Measurements from ENCODE around the gene CSTPP1.
"Not testable (repeated sequence)": the region's sequence is repeated elsewhere in the genome, so short reads cannot be mapped to it uniquely, and the experiment has no call there.

Gene CSTPP1

DNA sequence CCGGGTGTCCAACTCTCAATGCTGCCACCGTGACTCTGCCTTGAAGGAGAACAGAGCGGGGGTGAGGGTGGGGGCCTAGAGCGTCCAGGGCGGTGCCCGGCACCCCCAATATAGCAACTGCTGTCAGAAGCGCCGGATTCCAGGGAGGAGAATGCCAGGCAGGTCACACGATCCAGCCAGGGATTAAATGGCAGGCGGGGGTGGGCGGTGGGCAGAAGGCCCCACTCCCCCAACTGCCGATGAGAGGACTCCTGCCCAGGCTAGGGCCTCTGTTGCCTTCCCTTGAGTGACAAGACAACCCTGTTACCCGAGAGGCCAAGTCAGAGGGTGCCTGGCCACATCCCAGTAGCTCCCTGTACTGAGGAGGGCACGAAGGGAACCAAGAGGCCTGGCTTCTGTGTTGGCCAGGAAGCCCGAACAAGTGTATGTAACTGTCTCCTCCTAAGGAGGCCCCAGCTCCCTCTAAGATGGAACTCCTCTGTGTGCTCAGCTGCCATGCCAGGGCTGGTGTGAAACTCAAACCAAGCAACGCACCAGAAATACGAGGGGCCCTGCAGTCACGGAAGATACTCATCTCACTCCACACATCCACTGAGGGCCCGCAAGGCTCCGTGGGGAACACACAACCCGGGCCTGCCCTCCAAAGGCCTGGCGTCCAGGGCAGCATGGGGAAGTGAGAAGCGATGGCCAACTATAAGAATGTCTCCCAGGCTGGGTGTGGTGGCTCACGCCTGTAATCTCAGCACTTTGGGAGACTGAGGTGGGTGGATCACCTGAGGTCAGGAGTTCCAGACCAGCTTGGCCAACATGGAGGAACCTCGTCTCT is 246.7 kb downstream of the CSTPP1 start:
- DNase-seq (ENCODE audit: low read depth) = no peak

DNA sequence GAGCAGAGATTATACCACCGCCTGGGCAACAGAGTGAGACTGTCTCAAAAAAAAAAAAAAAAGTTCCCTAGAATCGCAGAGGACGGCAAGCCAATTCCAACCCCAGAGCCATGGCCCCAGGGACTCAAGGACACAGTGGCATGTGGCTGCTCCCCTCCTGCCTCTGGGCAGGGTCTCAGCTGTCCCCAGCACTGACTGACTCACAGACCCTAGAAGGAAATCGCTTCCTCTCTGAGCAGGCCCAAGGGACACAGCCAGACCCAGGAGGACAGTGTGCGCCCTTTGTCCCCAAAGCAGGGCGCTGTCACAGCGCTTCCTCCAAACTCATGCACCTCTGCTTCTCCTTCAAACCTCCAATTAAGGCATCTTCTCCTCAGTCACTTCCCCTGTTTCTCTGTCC is 247.4 kb downstream of the CSTPP1 start:
- no peak for DNase-seq (ENCODE audit: low read depth)

DNA sequence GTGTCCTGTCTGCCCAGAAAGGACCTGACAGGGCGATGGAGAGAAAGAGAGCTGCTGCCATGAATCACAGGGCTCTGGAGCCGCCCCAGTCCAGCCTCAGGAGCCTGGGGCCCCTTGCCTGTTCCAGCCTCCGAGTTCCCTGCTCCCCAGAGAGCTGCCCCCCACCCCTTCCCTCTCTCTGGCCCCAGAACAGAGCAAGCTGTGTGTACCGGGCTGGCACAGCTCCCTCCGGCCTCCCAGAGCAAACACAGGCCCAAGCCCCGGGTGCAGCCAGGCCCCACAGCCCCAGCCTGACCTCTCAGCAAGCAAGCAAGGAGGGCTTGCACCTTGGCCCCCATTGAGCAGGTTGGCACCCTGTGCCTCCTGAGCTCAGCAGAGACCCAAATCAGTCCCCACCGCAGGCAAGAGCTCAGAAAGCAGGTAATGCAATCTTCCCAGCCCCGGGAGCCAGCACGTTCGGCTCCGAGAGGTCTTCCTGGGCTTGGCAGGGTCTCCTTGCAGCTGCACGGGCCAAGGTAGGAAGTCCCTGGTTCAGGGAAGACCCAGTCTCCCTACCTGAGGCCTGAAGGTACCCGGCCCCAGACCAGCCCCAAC is 248.2 kb downstream of the CSTPP1 start:
- DNase-seq (ENCODE audit: low read depth) = no peak

DNA sequence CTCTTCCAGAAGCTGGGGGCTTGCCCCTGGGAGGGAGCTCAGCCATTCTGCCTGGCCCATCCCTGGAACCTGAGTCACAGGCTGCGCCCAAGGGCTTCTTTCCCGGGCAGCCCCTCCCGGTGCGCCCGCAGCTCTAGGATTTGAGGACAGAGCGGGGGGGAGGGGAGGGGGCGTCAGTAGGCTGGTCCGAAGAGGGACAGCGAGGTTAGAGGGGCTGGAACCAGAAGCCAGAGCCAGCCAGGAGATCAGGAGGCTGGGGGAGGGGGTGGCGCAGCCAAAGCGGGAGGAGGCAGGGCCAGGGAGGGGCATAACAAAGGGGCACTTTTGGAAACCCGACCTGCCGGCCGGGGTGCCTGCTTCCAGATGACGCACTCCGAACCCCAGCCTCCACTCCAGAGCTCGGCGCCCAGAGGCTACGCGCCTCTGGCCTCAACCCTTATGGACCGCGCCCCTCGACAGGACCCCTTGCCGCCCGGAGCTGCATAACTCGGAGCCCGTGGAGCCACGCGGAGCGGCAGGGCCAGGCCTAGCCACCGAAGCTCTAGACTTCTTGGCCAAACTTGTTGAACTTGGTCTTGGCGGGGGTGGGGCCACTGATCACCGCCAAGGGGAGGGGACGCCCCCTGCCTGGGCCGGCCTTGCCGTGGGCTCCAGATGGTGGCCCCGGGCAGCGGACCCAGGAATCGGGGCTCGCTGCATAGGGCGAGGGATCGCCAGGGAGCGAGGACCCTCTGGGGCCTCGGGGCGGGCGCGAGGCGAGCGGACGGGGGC is 248.9 kb downstream of the CSTPP1 start:
- no peak for DNase-seq (ENCODE audit: low read depth)

DNA sequence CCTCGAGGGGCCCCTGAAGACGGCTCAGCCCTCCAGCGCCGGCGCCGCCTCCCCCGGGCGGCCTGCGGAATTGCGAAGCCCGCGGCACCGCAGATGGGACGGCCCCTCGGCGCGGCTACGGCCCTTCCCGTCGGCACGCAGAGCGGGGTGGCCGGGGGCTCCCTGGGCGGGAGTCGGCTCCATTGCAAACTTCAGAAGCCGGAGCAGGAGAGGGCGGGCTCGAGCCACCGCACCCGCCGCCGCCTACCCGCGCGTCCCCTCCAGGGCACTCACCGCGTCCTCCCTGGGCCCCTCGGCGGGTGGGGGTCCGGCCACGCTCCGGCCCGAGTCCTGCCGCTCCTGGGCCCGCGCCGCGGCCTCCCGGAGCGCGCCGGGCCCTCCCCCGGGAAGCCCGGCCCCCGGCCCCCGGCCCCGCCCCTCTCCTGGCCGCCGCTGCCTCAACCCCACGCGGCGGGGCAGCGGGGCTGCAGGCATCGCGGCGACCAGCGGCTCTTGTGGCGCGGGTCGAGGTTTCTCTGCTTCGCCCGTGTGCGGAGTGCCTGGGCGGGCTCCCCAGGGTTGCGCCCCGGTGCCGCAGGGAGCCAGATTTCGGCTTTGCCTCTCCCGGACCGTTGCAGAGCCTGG is 249.6 kb downstream of the CSTPP1 start, which contains the start of gene PACSIN3:
Gene PACSIN3 (minus strand): TSS at position 359 of the 624 bp plus-strand sequence. CDS start 3,707 bp downstream, outside the sequence.
- DNase-seq (ENCODE audit: low read depth) = no peak

DNA sequence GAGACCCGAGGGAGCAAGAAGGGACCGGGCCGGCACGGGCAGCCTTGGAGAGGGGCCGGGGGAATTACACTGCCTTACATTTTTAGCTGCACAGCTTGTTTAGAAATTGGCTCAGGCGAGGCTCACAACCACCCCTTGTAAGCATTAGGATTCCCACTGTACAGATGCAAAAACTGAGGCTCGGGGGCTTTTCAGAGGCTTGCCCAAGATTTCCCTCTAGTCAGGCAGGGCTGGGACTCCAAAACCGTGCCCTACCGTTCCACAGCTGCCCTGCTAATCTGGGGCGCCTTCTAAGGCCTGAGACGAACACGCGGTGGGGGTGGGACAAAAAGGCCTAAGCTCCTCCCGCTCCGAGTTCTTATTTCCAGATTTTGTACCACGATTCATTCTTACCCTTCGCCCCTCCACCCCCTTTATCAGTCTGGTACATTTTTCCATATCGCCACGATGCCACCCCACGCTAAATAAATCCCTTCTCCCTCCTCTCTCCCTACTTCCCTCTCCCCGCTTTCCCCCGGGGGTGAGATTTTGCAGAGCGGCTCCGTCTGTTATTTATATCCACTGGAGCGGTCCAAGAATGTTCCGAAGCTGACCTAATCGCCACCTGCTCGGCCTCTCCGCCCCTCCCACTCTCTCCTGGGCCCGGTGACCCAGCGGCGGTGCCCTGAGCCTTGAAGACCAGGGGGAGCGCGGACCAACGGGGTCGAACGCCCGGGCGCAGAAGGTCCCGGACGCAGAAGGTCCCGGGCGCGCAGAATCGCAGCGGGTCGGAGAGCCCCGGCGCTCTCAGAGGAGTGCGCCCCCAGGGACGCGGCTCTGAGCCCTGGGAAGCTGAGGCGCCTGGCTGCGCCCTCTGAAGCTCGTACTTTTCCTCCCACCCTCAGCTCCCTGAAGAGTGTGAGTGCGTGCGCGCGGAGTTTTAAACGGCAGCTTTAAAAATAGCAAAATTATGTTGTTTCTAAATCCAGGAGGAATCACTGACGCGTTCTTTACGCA is 250.4 kb downstream of the CSTPP1 start:
- DNase-seq (ENCODE audit: low read depth) = no peak

GRCh38 chr11:47187723-47188122 is 251.2 kb downstream of the CSTPP1 start:
- DNase-seq (ENCODE audit: low read depth) = no peak

DNA sequence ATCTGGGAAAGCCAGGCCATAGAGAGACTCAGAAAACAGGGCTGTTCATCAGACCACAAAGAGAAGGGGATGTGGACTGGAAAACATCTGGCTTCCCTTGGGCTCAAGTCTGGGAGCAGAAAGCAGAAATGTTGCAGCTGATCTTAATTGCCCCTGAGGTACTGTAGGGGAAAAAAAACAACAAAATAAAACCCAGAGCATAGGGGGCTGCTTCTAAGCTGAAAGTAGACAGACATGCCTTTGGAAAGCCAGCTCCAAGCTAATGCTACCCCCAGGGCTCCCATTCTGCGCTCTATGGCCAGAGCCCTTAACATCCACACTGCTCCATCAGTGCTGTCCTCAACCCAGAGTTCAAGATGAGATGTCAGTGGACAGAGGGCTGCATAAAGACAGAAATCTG is 251.7 kb downstream of the CSTPP1 start:
- no peak for DNase-seq (ENCODE audit: low read depth)

DNA sequence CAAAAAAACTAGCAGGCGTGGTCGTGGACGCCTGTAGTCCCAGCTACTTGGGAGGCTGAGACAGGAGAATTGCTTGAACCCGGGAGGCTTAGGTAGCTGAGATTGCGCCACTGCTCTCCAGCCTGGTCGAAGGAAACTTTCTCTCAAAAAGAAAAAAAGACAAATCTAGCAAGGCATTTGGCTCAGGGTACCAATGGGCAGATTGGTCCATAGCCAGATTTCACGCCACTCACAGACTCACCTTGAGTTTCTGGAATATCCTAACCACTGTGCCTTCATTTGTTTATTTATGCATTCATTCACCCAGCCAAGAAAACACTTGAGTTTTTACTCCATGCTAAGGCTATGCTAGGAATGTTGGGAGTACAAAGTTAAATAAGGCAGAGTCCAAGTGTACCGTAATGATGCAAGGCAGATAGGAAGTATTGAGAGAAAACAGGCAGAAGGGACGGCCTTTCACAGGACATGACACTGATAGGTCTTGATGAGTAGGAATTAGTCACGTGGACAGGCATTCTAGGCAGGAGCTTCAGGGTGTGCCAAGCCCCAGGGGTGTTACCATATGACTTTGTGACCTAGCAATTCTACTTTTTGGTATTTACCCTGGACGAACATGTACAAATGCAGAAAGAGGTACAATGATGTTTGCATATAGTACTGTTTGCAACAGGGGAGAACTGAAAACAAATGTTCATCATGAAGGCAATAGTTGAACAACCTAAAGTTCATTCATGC is 252.7 kb downstream of the CSTPP1 start:
- peak; percentile 68 for DNase-seq (ENCODE audit: low read depth)

GRCh38 chr11:47191137-47191536 is 254.6 kb downstream of the CSTPP1 start:
- not testable (repeated sequence) for DNase-seq (ENCODE audit: low read depth)

GRCh38 chr11:47192111-47192510 is 255.6 kb downstream of the CSTPP1 start:
- no peak for DNase-seq (ENCODE audit: low read depth)

DNA sequence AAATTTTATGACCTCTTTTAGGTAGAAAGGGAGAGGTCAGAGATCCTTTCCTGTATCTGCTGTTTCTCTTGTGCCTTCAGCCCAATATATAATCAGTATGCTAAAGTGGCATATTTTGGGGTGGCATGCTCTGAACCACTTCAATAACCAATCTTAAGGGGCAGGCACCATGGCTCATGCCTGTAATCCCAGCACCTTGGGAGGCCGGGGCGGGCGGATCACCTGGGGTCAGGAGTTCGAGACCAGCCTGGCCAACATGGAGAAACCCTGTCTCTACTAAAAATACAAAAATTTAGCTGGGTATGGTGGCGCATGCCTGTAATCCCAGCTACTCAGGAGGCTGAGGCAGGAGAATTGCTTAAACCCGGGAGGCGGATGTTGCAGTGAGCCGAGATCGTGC is 261.6 kb downstream of the CSTPP1 start:
- not testable (repeated sequence) for DNase-seq (ENCODE audit: low read depth)

DNA sequence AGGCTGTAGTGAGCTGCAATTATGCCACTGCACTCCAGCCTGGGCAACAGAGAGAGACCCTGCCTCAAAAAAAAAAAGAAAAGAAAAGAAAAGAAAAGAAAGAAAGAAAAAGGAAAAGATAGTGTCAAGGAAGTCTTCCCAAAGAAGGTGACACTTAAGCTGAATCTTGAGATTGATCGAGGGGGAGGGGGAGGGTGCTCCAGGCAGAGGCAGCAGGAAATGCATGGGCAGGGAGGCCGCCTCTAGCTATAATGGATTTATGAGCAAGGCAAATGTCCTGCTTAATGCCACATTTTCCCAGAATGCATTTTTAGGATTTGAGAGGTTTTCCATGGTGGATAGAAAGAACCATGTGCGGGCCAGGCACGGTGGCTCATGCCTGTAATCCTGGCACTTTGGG is 264.5 kb downstream of the CSTPP1 start:
- DNase-seq (ENCODE audit: low read depth) = no peak

GRCh38 chr11:47202576-47202975 is 266.0 kb downstream of the CSTPP1 start:
- no peak for DNase-seq (ENCODE audit: low read depth)

GRCh38 chr11:47204637-47204989 is 268.1 kb downstream of the CSTPP1 start:
- no peak for DNase-seq (ENCODE audit: low read depth)

DNA sequence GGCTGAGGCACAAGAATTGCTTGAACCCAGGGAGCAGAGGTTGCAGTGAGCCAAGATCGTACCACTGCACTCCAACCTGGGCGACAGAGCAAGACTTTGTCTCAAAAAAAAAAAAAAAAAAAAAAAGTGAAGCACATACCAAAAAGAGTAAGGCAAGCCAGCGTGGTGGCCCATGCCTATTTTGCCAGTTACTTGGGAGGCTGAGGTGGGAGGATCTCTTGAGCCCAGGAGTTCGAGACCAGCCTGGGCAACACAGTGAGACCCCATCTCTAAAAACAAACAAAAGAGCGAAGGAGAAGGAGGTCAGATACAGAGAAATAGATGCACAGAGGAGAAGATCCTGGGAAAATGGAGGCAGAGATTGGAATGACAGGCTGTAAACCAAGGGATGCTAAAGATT is 270.0 kb downstream of the CSTPP1 start:
- not testable (repeated sequence) for DNase-seq (ENCODE audit: low read depth)

GRCh38 chr11:47207459-47207858 is 270.9 kb downstream of the CSTPP1 start:
- no peak for DNase-seq (ENCODE audit: low read depth)

DNA sequence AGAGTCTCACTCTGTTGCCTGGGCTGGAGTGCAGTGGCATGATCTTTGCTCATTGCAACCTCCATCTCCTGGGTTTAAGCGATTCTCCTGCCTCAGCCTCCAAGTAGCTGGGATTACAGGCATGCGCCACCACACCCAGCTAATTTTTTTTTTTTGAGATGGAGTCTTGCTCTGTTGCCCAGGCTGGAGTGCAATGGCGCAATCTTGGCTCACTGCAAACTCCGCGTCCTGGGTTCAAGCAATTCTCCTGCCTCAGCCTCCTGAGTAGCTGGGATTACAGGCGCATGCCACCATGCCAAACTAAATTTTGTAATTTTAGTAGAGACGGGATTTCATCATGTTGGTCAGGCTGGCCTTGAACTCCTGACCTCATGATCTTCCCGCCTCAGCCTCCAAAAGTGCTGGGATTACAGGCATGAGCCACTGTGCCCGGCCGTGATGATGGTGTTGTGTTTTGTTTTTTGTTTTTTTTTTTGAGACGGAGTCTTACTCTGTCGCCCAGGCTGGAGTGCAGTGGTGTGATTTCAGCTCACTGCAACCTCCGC is 271.5 kb downstream of the CSTPP1 start:
- DNase-seq (ENCODE audit: low read depth) = not testable (repeated sequence)

DNA sequence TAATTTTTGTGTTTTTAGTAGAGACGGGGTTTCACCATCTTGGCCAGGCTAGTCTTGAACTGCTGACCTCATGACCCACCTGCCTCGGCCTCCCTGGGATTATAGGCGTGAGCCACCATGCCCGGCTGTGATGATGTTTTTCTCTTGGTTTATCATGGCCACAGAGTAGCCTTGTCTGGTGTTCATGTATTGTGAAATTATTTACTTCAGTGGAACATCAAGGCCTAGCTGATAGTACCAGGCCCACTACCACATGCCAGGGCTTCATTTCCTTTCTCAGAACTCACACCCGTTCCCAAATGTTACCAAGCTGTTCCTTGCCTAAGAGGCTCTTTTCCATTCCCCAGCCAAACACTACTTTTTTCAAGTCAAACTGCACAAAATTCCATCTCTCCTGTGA is 272.1 kb downstream of the CSTPP1 start:
- no peak for DNase-seq (ENCODE audit: low read depth)

Data from non-pigmented ciliary epithelial cell (primary cell).